Measurements from ENCODE around the gene VEGFA.

The VEGFA gene

DNA sequence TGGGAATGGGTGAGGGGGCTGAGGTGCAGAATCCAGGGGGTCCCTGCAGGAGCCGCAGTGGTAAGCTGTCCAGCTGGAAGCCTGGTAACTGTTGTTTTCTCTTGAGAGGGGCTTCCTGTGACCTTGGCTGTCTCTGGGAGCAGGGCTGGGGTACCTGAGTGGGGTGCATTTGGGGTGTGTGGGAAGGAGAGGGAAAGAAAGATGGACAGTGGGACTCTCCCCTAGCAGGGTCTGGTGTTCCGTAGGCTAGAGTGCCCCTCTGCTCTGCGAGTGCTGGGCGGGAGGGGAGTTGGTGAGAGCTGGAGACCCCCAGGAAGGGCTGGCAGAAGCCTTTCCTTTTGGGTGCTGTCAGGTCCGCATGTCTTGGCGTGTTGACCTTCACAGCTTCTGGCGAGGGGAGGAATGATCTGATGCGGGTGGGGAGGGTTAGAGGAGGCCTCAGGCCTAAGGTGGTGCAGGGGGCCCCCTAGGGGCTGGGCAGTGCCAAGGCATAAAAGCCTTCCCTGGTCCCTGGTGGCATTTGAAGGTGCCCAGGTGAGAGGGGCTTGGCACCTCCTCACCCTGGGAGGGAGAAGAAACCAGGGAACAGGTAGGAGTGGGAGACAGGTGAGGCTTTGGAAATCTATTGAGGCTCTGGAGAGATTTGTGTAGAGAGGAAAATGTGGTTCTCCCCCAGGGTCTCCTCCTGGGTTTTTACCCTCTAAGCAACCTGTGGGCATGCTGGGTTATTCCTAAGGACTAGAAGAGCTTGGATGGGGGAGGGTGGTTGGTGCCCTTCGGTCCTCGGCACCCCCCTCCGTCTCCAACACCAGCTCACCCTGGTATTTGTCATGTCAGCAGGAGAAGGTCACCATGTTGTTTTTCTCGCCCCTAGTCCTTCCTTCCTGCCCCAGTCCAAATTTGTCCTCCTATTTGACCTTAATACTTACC lies 3.3 kb downstream of the VEGFA start:
- peaks cover 50 to 70% of the 10 kb centered on the region in 2 experiments for H3K4me1 ChIP-seq (ENCODE audit: control insufficient read depth in 1 of 2, insufficient read depth in 1 of 2, low read depth in 1 of 2, low read length in 1 of 2)
- peaks cover 12% of the 10 kb centered on the region for H3K36me3 ChIP-seq
- TF ChIP-seq, protein P1, sequence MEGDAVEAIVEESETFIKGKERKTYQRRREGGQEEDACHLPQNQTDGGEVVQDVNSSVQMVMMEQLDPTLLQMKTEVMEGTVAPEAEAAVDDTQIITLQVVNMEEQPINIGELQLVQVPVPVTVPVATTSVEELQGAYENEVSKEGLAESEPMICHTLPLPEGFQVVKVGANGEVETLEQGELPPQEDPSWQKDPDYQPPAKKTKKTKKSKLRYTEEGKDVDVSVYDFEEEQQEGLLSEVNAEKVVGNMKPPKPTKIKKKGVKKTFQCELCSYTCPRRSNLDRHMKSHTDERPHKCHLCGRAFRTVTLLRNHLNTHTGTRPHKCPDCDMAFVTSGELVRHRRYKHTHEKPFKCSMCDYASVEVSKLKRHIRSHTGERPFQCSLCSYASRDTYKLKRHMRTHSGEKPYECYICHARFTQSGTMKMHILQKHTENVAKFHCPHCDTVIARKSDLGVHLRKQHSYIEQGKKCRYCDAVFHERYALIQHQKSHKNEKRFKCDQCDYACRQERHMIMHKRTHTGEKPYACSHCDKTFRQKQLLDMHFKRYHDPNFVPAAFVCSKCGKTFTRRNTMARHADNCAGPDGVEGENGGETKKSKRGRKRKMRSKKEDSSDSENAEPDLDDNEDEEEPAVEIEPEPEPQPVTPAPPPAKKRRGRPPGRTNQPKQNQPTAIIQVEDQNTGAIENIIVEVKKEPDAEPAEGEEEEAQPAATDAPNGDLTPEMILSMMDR (IDR thresholded peaks at IDR 0.05), result peak; percentile 69
- H3K4me3 ChIP-seq (ENCODE audit: low read depth in 1 of 2, low read length in 1 of 2), result peak overlapping the region; percentile 91 to 93
- peaks cover 7% of the 10 kb centered on the region for H3K27me3 ChIP-seq
- no peaks in the 10 kb centered on the region for H3K9me3 ChIP-seq
- peak overlapping the region; percentile 93 for H3K27ac ChIP-seq

DNA sequence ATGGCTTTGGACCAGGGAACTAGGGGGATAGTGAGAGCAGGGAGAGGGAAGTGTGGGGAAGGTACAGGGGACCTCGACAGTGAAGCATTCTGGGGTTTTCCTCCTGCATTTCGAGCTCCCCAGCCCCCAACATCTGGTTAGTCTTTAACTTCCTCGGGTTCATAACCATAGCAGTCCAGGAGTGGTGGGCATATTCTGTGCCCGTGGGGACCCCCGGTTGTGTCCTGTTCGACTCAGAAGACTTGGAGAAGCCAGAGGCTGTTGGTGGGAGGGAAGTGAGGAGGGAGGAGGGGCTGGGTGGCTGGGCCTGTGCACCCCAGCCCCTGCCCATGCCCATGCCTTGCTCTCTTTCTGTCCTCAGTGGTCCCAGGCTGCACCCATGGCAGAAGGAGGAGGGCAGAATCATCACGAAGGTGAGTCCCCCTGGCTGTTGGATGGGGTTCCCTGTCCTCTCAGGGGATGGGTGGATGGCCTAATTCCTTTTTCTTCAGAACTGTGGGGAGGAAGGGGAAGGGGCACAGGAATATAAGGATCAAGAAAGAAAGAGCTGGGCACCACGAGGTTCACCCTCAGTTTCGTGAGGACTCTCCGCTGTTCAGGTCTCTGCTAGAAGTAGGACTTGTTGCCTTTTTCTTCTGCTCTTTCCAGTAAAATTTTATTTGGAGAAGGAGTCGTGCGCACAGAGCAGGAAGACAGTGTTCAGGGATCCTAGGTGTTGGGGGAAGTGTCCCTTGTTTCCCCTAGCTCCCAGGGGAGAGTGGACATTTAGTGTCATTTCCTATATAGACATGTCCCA lies 4.2 kb downstream of the VEGFA start:
- Histone ChIP-seq H3K4me1 (ENCODE audit: control insufficient read depth in 1 of 2, insufficient read depth in 1 of 2, low read depth in 1 of 2, low read length in 1 of 2) (peaks cover 50 to 69% of the 10 kb centered on the region in 2 experiments), H3K27ac (peak overlapping the region; percentile 93), H3K9me3 (no peaks in the 10 kb centered on the region), H3K27me3 (no peaks in the 10 kb centered on the region), H3K36me3 (peaks cover 20% of the 10 kb centered on the region), H3K4me3 (ENCODE audit: low read depth in 1 of 2, low read length in 1 of 2) (peak overlapping the region; percentile 50 to 93)
- TF ChIP-seq, protein P1 (IDR thresholded peaks at IDR 0.05), result no peak

DNA sequence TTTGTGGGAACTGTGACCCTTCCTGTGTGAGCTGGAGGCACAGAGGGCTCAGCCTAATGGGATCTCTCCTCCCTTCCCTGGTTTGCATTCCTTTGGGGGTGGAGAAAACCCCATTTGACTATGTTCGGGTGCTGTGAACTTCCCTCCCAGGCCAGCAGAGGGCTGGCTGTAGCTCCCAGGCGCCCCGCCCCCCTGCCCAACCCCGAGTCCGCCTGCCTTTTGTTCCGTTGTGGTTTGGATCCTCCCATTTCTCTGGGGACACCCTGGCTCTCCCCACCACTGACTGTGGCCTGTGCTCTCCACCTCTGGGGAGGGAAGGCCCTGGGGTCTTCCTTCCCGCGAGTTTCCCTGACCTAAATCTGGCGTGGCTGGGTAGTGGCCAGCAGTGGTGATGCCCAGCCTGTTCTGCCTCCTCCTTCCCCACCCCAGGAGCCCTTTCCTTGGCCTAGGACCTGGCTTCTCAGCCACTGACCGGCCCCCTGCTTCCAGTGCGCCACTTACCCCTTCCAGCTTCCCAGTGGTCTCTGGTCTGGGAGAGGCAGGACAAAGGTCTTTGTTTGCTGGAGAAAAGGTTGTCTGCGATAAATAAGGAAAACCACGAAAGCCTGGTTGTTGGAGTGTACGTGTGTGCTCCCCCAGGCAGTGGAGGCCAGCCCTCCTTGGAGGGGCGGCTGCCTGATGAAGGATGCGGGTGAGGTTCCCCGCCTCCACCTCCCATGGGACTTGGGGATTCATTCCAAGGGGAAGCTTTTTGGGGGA lies 4.9 kb downstream of the VEGFA start:
- Histone ChIP-seq H3K27me3 (no peaks in the 10 kb centered on the region), H3K4me3 (ENCODE audit: low read depth in 1 of 2, low read length in 1 of 2) (peak overlapping the region; percentile 42 to 50), H3K36me3 (peaks cover 28% of the 10 kb centered on the region), H3K9me3 (no peaks in the 10 kb centered on the region), H3K4me1 (ENCODE audit: control insufficient read depth in 1 of 2, insufficient read depth in 1 of 2, low read depth in 1 of 2, low read length in 1 of 2) (peaks cover 45 to 61% of the 10 kb centered on the region in 2 experiments), H3K27ac (peak overlapping the region; percentile 93)
- TF ChIP-seq, protein P1 (IDR thresholded peaks at IDR 0.05), result peak; percentile 91

DNA sequence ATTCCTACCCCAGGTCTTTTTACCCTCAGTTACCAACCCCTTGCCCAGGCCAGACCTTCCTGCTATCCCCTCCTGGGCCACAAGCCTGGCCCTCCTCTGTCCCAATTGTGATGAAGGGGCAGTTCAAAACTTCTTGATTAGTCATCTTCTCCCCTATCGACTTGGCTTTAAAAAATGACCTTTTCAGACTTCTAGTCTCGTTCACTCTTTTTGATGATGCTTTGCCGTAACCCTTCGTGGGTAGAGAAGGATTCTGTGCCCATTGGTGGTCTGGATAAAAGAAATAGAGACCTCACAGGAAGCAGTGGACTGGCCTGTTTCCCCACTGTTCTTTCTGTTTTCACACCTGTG lies 5.5 kb downstream of the VEGFA start:
- no peaks in the 10 kb centered on the region for H3K9me3 ChIP-seq
- H3K27ac ChIP-seq, result peak overlapping the region; percentile 93
- H3K27me3 ChIP-seq, result no peaks in the 10 kb centered on the region
- H3K4me3 ChIP-seq (ENCODE audit: low read depth in 1 of 2, low read length in 1 of 2), result no peak overlapping the region
- H3K4me1 ChIP-seq (ENCODE audit: control insufficient read depth in 1 of 2, insufficient read depth in 1 of 2, low read depth in 1 of 2, low read length in 1 of 2), result peaks cover 45 to 57% of the 10 kb centered on the region in 2 experiments
- TF ChIP-seq, protein P1 (IDR thresholded peaks at IDR 0.05), result no peak
- H3K36me3 ChIP-seq, result peaks cover 34% of the 10 kb centered on the region

DNA sequence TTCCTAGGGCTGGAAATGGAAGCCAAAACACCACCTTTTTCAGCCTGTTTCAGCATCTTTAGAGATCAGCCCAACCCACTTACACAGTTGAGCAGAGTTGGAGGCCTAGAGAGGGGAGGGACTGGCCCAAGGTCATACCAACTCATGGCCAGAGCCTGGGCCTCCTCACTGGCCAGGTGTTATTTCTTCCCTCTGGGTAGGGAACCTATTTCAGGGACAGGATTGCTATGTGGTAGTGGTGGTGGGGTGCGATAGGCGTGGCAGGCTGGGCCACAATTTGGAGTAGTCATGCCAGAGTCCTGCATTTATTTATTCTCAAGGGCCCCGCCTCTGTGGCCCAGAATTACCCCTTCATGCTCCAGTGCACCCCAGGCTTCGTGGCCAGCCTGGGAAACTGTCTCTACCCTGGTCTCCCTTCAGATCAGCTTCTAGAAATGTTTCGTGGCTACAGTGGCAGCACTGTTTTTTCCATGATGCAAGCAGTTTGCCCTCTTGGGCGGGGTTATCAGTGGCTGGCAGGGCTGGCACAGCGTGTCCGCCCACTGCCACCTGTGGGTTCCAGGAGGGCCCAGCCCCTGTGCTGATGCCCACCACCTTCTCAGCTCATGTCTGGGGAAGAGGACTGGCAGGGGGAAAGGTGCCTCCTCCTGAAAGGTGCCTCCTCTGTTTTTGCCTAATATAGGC lies 6.2 kb downstream of the VEGFA start:
- H3K9me3 ChIP-seq, result no peaks in the 10 kb centered on the region
- H3K36me3 ChIP-seq, result peaks cover 41% of the 10 kb centered on the region
- no peaks in the 10 kb centered on the region for H3K27me3 ChIP-seq
- peaks cover 45 to 55% of the 10 kb centered on the region in 2 experiments for H3K4me1 ChIP-seq (ENCODE audit: control insufficient read depth in 1 of 2, insufficient read depth in 1 of 2, low read depth in 1 of 2, low read length in 1 of 2)
- no peak overlapping the region for H3K4me3 ChIP-seq (ENCODE audit: low read depth in 1 of 2, low read length in 1 of 2)
- peak overlapping the region; percentile 93 for H3K27ac ChIP-seq
- TF ChIP-seq, protein P1 (IDR thresholded peaks at IDR 0.05), result no peak
